Spleen (tissue), 7 donors: ENCODE measurements around the gene FANCL.
"Not testable (repeated sequence)": the region's sequence is repeated elsewhere in the genome, so short reads cannot be mapped to it uniquely, and the experiment has no call there.

Experiments
- POLR2A ChIP-seq, 3 donors: fragments of 450-650 bp; IDR thresholded peaks; one replicate each; pipeline ENCODE4 v1.5.1; 2017; ENCODE audit warnings: antibody characterized with exemption in 3 of 3, mild to moderate bottlenecking in 1 of 3
- POLR2AphosphoS5 ChIP-seq, 3 donors: sonication (generic); formaldehyde crosslinking; IDR thresholded peaks; one replicate each; pipeline ENCODE4 v1.5.1; 2017; ENCODE audit warnings: antibody characterized with exemption in 3 of 3
- TF ChIP-seq, protein P1 (sequence below), 11 experiments: fragments of 200-600 bp in 7 of 11; fragments of 450-650 bp in 4 of 11; sonication (generic) in 4 of 11; IDR thresholded peaks in 8 of 11; conservative IDR thresholded peaks in 3 of 11; 1 replicate in 7 of 11; 2 replicates in 4 of 11; pipeline versions ENCODE4 v1.4.0 to v1.8.0; 2016 to 2021; ENCODE audit warnings: antibody characterized with exemption in 11 of 11, inconsistent platforms in 4 of 11, mild to moderate bottlenecking in 1 of 11
- donor health status: DM: no; HTN: no; CAD: no; lungs with moderate emphysema.
- donor health status: DM: no; HTN: no; CAD: no.
- donor health status: DM: no; HTN: no; CAD: no.

- TF ChIP-seq, protein P1, sequence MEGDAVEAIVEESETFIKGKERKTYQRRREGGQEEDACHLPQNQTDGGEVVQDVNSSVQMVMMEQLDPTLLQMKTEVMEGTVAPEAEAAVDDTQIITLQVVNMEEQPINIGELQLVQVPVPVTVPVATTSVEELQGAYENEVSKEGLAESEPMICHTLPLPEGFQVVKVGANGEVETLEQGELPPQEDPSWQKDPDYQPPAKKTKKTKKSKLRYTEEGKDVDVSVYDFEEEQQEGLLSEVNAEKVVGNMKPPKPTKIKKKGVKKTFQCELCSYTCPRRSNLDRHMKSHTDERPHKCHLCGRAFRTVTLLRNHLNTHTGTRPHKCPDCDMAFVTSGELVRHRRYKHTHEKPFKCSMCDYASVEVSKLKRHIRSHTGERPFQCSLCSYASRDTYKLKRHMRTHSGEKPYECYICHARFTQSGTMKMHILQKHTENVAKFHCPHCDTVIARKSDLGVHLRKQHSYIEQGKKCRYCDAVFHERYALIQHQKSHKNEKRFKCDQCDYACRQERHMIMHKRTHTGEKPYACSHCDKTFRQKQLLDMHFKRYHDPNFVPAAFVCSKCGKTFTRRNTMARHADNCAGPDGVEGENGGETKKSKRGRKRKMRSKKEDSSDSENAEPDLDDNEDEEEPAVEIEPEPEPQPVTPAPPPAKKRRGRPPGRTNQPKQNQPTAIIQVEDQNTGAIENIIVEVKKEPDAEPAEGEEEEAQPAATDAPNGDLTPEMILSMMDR (IDR thresholded peaks at IDR 0.05 in 8 of 11, conservative IDR thresholded peaks at IDR 0.05 in 3 of 11): not testable (repeated sequence)
- not testable (repeated sequence) for TF ChIP-seq POLR2A, POLR2AphosphoS5 (IDR thresholded peaks at IDR 0.05)
These were observed 95.4 kb downstream of the FANCL start for GRCh38 chr2:58145769-58146168.
